G401.6 (cell line): Measurements from ENCODE around the gene TRPM5.

Experiments used
- FAIRE-seq: peaks from 2 replicates; lab custom pipeline; 2012; peaks lifted over from hg19 to GRCh38; lab: Jason Lieb, UNC

The TRPM5 gene

GRCh38 chr11:2468363-2469235, 24.3 kb upstream of the TRPM5 start:
- FAIRE-seq, result no peak

DNA sequence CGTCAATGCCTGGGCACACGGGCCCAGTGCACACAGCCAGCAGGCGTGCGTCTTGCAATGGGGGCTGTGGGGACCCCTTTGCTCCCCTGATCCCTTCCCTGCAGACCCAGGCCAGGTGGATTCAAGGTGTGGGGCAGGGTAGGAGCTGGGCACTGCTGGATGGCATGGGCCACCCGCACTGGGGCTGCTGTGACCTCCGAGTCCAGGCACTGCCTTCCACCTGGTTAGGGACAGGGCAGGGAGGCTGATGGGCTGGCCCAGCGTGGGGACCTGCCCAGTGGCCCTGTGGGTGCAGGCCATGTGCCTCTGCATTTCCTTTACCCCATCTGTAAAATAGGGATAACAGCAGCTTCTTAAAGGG, 23.4 kb upstream of the TRPM5 start:
- FAIRE-seq, result no peak

GRCh38 chr11:2466869-2467694, 22.8 kb upstream of the TRPM5 start:
- no peak for FAIRE-seq

GRCh38 chr11:2466069-2466801, 21.9 kb upstream of the TRPM5 start:
- no peak for FAIRE-seq

DNA sequence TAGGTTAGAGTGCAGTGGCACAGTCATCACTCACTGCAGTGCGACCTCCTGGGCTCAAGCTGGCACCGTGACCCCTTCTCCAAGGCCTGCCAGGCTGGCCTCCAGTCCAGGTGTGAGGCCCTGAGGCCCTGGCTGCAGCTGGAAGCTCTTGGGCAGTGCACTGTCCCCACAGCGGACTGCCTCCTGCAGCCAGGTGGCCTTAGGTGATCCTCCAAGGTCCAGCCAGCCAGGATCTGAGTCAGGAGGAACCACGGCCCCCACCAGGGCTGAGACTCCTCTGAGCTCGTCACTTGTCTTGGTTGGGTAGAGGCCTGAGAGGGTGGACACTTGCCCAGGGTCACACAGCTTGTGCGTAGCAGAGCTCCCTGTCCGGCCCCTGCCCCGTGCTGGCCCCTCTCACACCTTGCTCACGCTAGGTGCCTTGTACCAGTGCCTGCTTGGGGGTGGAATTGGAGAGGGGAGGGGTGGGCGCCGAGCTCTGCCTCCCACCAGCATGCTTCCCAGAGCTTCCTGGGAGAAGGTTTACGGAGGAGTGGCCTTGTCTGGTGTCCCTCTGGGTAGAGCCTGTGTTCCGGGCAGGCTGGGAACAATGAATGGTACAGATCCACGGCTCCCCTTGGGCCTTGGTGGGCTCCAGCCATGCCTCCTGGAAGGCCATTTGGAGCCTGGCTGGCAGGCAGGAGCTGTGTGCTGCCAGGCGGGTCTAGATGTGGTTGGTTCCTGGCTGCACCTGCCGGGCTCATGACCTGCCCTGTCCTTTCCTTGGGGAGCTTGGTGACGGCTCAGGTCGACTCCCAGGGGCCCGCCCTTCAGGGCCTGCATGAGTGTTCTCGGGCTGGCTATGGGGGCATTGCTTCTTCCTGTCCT, 21.1 kb upstream of the TRPM5 start:
- FAIRE-seq, result no peak

- no peak for FAIRE-seq
These were observed 20.3 kb upstream of the TRPM5 start for GRCh38 chr11:2464451-2465165.

DNA sequence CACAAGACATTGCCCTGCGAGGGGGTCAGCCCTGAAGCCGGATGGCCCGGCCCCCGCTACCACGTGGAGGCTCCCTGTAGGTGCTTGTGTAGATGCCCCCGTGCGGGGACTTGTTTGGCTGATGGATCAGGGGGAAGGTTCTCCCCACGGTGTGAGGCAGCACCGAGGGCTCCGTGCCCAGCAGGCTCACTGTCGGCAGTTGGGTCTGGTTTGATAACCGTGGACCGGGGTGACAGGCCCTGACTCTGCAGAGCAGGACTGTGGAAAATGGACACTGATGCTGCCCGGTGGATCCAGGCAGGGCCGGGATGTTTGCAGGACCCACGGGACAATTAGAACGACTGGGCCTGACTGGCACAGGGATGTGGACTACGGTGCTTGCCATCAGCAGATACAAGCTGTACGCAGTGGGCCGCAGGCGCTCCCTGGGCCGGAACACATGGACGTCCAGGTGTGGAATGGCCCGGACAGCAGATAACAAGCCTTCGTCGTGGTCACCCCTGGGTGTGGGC, 19.5 kb upstream of the TRPM5 start:
- no peak for FAIRE-seq

GRCh38 chr11:2462986-2463765, 18.9 kb upstream of the TRPM5 start:
- no peak for FAIRE-seq

DNA sequence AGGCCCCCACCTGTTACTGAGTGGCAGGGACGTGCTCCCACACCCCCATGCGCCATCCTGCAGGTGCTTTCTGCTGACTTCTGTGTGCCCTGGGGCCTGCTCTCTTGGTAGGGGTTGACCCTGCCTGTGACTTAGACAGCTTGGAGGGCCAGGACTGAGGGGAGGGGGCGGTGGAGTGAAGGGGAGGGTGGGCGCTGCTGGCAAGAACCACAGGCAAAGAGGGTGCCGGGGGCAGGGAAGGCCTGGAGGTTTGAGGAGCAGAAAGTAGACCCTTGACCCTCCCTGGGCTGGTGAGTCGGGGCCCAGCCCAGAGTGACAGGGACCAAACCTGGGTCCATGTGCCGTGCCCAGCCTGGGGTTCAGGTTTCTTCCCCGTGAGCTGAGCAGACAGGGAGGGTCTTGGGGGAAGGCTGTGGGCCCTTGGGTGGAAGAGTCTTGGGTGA, 18.2 kb upstream of the TRPM5 start:
- no peak for FAIRE-seq

GRCh38 chr11:2461956-2462542, 17.7 kb upstream of the TRPM5 start:
- no peak for FAIRE-seq

DNA sequence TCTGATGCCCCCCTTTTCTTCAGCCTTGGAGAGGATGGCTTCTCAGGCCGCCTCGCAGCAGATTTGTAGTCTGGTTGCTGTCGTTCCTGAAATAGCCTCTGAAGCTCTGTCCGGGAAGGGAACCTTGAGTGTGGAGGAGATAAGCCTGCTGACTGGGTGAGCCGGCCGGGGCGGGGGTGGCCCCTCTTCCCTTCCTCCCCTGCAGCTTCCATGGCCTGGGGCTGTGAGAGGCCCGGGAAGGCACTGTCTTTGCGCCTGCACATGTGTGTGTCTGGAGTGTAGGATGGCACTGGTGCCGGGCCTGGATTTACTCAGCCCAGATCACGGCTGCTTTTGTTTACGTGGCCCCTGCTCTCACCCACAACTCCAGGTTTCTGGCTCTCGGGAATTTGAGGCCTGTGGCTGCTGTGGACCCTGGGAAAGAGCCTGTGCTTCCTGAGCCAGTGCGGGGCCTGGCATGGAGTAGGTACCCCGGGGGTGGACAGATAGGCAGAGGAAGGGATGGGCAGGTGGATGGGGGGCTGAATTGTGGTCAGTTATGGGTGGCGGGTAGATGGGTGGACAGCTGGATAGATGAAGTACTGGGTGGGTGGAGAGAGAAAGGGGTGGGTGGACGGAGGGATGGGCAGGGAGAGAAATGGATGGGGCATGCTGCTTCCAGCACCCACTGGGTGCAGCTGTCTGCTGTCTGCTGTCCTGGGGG, 17.1 kb upstream of the TRPM5 start:
- FAIRE-seq, result no peak

- no peak for FAIRE-seq
These were observed 16.4 kb upstream of the TRPM5 start for GRCh38 chr11:2460540-2461252.

DNA sequence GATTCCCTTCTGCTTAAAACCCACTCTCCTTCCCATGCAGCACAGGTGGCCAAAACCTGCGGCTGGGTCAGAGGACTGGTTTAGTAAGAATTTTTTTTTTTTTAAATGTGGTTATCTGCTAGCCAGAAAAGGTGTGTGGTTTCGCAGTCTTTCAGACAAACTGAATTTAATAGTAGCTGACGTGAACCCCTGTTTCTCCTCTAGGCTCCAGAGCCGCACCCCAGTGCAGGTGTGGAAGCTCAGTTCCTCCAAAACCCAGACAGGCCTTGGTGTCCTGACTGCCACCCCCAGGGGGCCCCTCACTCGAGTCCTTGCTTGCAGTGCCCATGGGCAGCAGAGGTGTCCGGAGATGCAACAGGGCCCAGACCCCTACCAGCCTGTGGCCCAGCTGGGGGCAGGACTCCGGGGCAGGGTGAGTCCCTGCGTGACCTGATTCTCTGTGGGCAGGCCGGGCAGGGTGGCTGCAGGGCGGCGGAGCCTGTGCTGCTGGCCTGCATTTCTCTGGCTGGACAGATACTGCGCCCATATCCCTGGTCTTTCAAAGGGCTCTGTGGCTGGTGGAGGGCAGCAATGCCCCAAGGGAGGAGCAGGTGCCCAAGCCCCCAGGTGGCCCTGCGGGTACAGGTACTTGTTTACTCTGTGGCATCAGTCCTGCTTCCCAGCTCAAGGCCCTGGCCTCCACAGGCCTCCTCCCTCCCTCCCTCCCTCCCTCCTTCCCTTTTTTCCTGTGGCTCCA, 15.7 kb upstream of the TRPM5 start:
- no peak for FAIRE-seq

DNA sequence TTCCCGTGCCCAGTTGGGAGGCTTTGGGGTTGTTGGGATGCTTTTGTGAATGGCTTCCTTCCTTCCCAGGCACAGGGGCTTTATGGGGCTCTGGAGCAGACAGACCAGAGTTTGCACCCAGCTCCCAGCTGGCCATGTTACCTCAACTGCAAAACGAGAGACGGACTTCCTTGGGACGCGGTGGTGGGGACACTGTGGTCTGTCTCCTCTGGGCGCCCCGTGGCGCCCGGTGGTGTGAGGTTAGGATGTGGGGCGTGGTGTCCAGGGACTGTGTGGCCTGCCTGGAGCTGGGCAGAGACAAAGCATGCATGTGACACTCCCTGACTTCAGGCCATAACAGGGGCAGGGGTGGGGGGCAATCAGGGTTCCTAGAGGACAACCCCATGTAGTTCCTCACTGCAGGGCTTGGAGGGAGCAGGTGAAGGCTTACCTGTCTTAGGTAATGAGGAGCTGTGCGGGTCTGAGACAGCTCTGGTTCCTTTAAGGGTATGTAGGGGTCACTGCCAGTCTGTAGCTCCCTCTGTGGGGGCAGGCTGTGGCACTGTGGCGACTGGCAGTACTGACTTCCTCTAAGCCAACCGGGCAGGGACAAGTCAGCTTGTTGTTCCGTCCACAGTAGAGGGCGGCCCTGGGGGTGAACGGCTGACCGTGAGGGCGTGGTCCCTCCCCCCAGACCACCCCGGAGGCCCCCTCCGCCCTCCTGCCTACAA, 14.9 kb upstream of the TRPM5 start:
- no peak for FAIRE-seq

DNA sequence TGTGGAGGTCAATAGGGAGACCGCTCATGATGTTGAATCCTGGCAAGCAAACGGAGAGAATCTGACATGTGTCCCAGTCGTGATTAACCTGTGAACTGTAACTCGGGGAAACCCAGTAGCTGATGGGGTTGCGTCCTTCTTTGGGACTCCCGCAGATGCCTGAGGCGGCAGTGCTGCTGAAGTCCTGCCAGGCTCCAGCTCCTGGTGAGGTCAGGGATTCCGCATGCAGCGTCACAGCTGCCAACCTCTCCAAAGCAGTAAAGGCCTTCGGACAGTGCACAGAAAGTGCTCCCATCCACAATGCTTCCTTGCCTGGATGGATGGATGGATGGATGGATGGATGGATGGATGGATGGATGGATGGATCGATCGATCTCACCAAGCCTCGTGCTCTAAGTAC, 14.0 kb upstream of the TRPM5 start:
- no peak for FAIRE-seq

GRCh38 chr11:2453436-2453835, 9.1 kb upstream of the TRPM5 start:
- FAIRE-seq, result no peak
